HG02610 (cell line): Measurements from ENCODE around the gene ARSI.
"Not testable (repeated sequence)": the region's sequence is repeated elsewhere in the genome, so short reads cannot be mapped to it uniquely, and the experiment has no call there.

ENCODE experiments used
- ATAC-seq: cut with Tn5 transposase; IDR thresholded peaks from one replicate; pipeline ENCODE4 v1.9.1; 2021; ENCODE audit warnings: mild to moderate bottlenecking, moderate library complexity; ENCODE audit not compliant: unreplicated experiment

ARSI gene

GRCh38 chr5:150248946-150249345 lies 53.8 kb downstream of the ARSI start:
- ATAC-seq, result no peak

- not testable (repeated sequence) for ATAC-seq
Measured at GRCh38 chr5:150248493-150248892, 54.2 kb downstream of the ARSI start.

GRCh38 chr5:150247726-150248125 lies 55.0 kb downstream of the ARSI start:
- ATAC-seq, result no peak

GRCh38 chr5:150246835-150247234 lies 55.9 kb downstream of the ARSI start:
- ATAC-seq, result no peak

GRCh38 chr5:150246429-150246828 lies 56.3 kb downstream of the ARSI start:
- ATAC-seq, result no peak
